OCI-LY7 (cell line): ENCODE results near the gene ZNF3. TPM values are rescaled to one million over a fixed set of nuclear protein-coding genes. Genes with fewer than 3 reads are reported as not detected.

Source experiments
- BruUV-seq: library from RNA; stranded (reverse); fragments of 400-500 nt; replicated peaks from 2 replicates; lab custom pipeline; 2021; lab: Mats Ljungman, UMichigan
- CTCF ChIA-PET: fragments of 300-600 bp; sonication (Branson Sonifier 250); formaldehyde crosslinking; loops from one replicate; lab custom pipeline; 2022; ENCODE audit warnings: antibody characterized with exemption; ENCODE audit not compliant: unreplicated experiment; lab: Charles Lee
- POLR2A ChIA-PET: fragments of 300-600 bp; sonication (Branson Sonifier 250); formaldehyde crosslinking; loops from one replicate; lab custom pipeline; 2022; ENCODE audit warnings: antibody characterized with exemption; lab: Charles Lee
- DNase-seq: peaks from one replicate; pipeline ENCODE4 v3.0.0-alpha.2; 2015; ENCODE audit warnings: low spot score
- H2AFZ ChIP-seq: fragments of 200-600 bp; sonication (generic), shearing (Covaris generic); 2 replicates; pipeline ENCODE4 v1.6.1; 2014; ENCODE audit warnings: mild to moderate bottlenecking, antibody characterized with exemption, low read length, moderate library complexity
- H3K27ac ChIP-seq: fragments of 200-600 bp; sonication (generic); 2 replicates; pipeline ENCODE4 v1.5.1; 2014; ENCODE audit warnings: mixed run types, low read depth, mild to moderate bottlenecking, moderate library complexity, low read length, inconsistent platforms; ENCODE audit not compliant: poor library complexity, severe bottlenecking
- H3K36me3 ChIP-seq: fragments of 200-600 bp; sonication (generic); 2 replicates; pipeline ENCODE4 v1.6.1; 2014; ENCODE audit warnings: mild to moderate bottlenecking, antibody characterized with exemption, low read length, moderate library complexity, mixed read lengths; ENCODE audit not compliant: insufficient read depth
- H3K4me1 ChIP-seq: fragments of 200-600 bp; sonication (generic); 2 replicates; pipeline ENCODE4 v1.5.1; 2014; ENCODE audit warnings: mild to moderate bottlenecking, low read length; ENCODE audit not compliant: insufficient read depth, poor library complexity, severe bottlenecking
- H3K4me2 ChIP-seq: fragments of 200-600 bp; sonication (generic); 2 replicates; pipeline ENCODE4 v1.6.1; 2014; ENCODE audit warnings: mild to moderate bottlenecking, low read length
- H3K4me3 ChIP-seq: fragments of 200-600 bp; sonication (generic); 2 replicates; pipeline ENCODE4 v1.5.1; 2014; ENCODE audit warnings: mild to moderate bottlenecking, low read depth, low read length; ENCODE audit not compliant: poor library complexity, severe bottlenecking
- H3K79me2 ChIP-seq: fragments of 200-600 bp; sonication (generic); 2 replicates; pipeline ENCODE4 v1.6.1; 2016; ENCODE audit warnings: low read depth, mild to moderate bottlenecking, low read length, moderate library complexity, mixed read lengths; ENCODE audit not compliant: insufficient read depth
- H3K9me2 ChIP-seq: fragments of 200-600 bp; sonication (generic); 2 replicates; pipeline ENCODE4 v1.6.1; 2016; ENCODE audit warnings: mild to moderate bottlenecking, low read length, mixed read lengths; ENCODE audit not compliant: insufficient read depth
- H3K9me3 ChIP-seq: fragments of 200-600 bp; sonication (generic); 2 replicates; pipeline ENCODE4 v1.6.1; 2014; ENCODE audit warnings: mild to moderate bottlenecking, mixed run types, low read length, mixed read lengths
- H4K20me1 ChIP-seq: fragments of 200-600 bp; sonication (generic); 2 replicates; pipeline ENCODE4 v1.6.1; 2014; ENCODE audit warnings: mild to moderate bottlenecking, antibody characterized with exemption, low read length, moderate library complexity, mixed read lengths; ENCODE audit not compliant: insufficient read depth
- EZH2phosphoT487 ChIP-seq: fragments of 200-600 bp; sonication (generic); IDR thresholded peaks from 2 replicates; pipeline ENCODE4 v1.6.1; 2018; ENCODE audit warnings: low read depth, borderline replicate concordance, mild to moderate bottlenecking, mixed run types, antibody characterized with exemption, low read length, moderate library complexity, mixed read lengths
- intact Hi-C: fragments of 100-400 bp; cut with micrococcal nuclease; formaldehyde crosslinking; loops from one replicate; pipeline ENCODE4 v1.10.0; 2022; ENCODE audit not compliant: unreplicated experiment
- total RNA-seq, 2 experiments: library from RNA; depleted of rRNA in 1 of 2; stranded (reverse); fragments of >200 nt in 1 of 2; shearing (Covaris generic) in 1 of 2; gene quantifications; 2 replicates each; pipeline ENCODE4 v1.2.3, GENCODE V29; 2014 to 2022
- TF ChIP-seq, protein P1 (sequence below): fragments of 200-600 bp; sonication (generic); conservative IDR thresholded peaks from 2 replicates; pipeline ENCODE4 v1.5.1; 2014; ENCODE audit warnings: mild to moderate bottlenecking, antibody characterized with exemption, low read length, moderate library complexity, mixed read lengths

ZNF3 gene
- total RNA-seq, 2 experiments from 2014 or later: 19.8 to 23.7 TPM

DNA sequence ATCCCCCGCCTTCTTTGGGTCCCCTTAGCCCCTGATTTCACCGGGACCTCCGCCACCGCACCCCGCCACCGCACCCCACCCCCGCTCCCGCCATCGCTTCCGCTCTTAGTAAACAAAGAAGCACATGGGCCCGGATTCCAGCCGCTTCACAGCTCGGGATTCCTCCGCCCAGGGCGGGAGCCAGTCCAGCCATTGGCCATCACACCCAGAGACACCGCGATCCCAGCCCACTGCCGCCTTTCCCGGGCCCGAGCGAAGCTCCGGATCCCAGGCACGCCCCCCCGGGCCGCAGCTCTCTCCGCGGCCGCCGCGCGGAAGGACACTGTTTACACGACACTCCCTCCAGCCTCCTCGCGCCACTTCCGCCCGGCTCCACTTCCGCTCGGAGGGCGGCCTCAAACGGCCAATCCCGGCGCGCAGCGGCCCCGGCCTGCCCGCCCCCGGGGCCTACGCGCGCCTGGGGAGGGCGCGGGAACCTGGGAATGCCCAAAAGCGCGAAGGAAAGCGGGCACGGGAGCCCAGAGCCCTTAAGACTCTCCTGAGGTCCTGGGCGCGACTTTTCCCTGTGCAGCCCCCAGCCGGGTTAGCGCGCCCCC is 19.0 kb upstream of the ZNF3 start:
- peaks cover 58% of the 10 kb centered on the region for H3K36me3 ChIP-seq
- TF ChIP-seq EZH2phosphoT487: no peak
- H3K27ac ChIP-seq: peak overlapping the region; percentile 92
- DNase-seq: peak; percentile 94
- intact Hi-C loops: loop anchor here (1.0 to 2.0 kb wide), 2 partner anchors 19 to 26 kb away; partner anchors contain the start of genes CNPY4, MBLAC1 and TAF6
- BruUV-seq: no TSS peak
- H3K9me3 ChIP-seq: no peaks in the 10 kb centered on the region
- H3K4me1 ChIP-seq: peaks cover 25% of the 10 kb centered on the region
- H2AFZ ChIP-seq: no peak overlapping the region
- H3K4me3 ChIP-seq: peak overlapping the region; percentile 90
- ChIA-PET CTCF (interaction anchor here (0.6 kb wide), 1 partner anchor 32 kb away, joined by 4 read pairs; no protein-coding TSS in a partner anchor), POLR2A (interaction anchor here (0.6 to 2.5 kb wide), 6 partner anchors 11 to 42 kb away, joined by 4 to 22 read pairs (median 8); partner anchors contain the start of genes COPS6 and MBLAC1)
- H3K9me2 ChIP-seq: no peaks in the 10 kb centered on the region
- peaks cover 33% of the 10 kb centered on the region for H4K20me1 ChIP-seq
- peaks cover 51% of the 10 kb centered on the region for H3K79me2 ChIP-seq
- H3K4me2 ChIP-seq: peak overlapping the region; percentile 79

DNA sequence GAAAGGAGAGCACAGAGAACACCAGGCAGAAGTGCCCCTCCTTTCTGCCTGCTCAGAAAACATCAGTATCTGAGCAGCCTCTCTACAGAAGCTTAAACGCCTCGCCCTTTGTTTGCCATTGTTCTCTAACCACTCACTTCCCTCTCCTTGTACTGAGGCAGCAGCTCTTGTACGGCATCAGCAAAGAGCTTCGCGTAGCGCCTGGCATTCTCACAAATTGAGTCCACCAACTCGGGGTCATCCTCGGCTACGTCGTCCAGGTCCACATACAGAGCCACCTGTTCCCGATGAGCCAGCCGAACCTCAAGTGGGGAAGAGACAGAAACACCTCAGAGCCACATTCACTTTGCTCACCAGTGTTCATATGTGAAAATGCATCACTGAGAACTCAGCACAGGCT is 17.9 kb upstream of the ZNF3 start:
- no peak overlapping the region for H3K27ac ChIP-seq

DNA sequence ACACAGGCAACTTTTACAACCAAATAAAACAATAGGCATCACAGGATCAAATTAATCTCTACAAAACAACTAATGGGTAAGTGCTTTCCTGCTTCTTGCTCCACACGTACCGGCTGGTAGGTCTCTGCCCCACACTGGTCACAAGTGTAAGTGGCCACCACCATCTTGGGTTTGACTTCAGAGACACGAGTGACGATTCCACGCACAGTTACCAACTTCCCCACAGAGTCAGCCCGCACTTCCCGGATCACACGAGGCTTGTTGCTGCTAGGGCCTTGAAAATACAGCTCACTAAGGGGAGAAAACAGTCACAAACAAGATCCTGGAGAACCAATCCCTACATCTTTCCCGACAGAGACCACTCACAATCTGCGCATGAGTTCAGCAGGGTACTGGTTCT is 17.4 kb upstream of the ZNF3 start:
- ChIA-PET CTCF (no interaction called here), POLR2A (interaction anchor here (0.7 kb wide), 1 partner anchor 712 kb away, joined by 3 read pairs; no protein-coding TSS in a partner anchor)
- Histone ChIP-seq H4K20me1 (peaks cover 38% of the 10 kb centered on the region), H3K79me2 (peaks cover 56% of the 10 kb centered on the region), H3K4me2 (no peak overlapping the region), H3K27ac (no peak overlapping the region), H3K4me3 (no peak overlapping the region), H3K9me2 (no peaks in the 10 kb centered on the region), H3K36me3 (peaks cover 70% of the 10 kb centered on the region), H2AFZ (no peak overlapping the region), H3K4me1 (peaks cover 25% of the 10 kb centered on the region), H3K9me3 (no peaks in the 10 kb centered on the region)
- no TSS peak for BruUV-seq
- intact Hi-C loops: no loop called here
- TF ChIP-seq, protein P1, sequence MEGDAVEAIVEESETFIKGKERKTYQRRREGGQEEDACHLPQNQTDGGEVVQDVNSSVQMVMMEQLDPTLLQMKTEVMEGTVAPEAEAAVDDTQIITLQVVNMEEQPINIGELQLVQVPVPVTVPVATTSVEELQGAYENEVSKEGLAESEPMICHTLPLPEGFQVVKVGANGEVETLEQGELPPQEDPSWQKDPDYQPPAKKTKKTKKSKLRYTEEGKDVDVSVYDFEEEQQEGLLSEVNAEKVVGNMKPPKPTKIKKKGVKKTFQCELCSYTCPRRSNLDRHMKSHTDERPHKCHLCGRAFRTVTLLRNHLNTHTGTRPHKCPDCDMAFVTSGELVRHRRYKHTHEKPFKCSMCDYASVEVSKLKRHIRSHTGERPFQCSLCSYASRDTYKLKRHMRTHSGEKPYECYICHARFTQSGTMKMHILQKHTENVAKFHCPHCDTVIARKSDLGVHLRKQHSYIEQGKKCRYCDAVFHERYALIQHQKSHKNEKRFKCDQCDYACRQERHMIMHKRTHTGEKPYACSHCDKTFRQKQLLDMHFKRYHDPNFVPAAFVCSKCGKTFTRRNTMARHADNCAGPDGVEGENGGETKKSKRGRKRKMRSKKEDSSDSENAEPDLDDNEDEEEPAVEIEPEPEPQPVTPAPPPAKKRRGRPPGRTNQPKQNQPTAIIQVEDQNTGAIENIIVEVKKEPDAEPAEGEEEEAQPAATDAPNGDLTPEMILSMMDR: no peak
- TF ChIP-seq EZH2phosphoT487: no peak
- no peak for DNase-seq

More for the DNA sequence above, 17.9 kb upstream of the ZNF3 start:
- peak overlapping the region; percentile 79 for H3K4me2 ChIP-seq
- ChIA-PET POLR2A (interaction anchor here (0.7 kb wide), 1 partner anchor 713 kb away, joined by 3 read pairs; no protein-coding TSS in a partner anchor), CTCF (no interaction called here)
- no peak for DNase-seq
- peaks cover 25% of the 10 kb centered on the region for H3K4me1 ChIP-seq
- TF ChIP-seq EZH2phosphoT487: no peak
- peaks cover 56% of the 10 kb centered on the region for H3K79me2 ChIP-seq
- peaks cover 64% of the 10 kb centered on the region for H3K36me3 ChIP-seq
- peak overlapping the region; percentile 90 for H3K4me3 ChIP-seq
- H4K20me1 ChIP-seq: peaks cover 38% of the 10 kb centered on the region
- H3K9me2 ChIP-seq: no peaks in the 10 kb centered on the region
- no TSS peak for BruUV-seq
- intact Hi-C loops: no loop called here
- H3K9me3 ChIP-seq: no peaks in the 10 kb centered on the region
- no peak overlapping the region for H2AFZ ChIP-seq
